H54 (cell line): ENCODE data around the gene FHAD1.
A peak's percentile ranks its signal among the peaks of the same experiment; 100 is the strongest.

Source experiments
- DNase-seq: peaks from one replicate; pipeline ENCODE4 v3.0.0; 2011; ENCODE audit warnings: low spot score, mixed read lengths; ENCODE audit not compliant: insufficient read length
- FAIRE-seq: peaks from 3 replicates; lab custom pipeline; 2011; peaks lifted over from hg19 to GRCh38; lab: Jason Lieb, UNC
- POLR2A ChIP-seq: IDR thresholded peaks from 2 replicates; pipeline ENCODE4 v1.6.1; 2011; ENCODE audit warnings: low read depth, mild to moderate bottlenecking, low read length

Gene FHAD1

GRCh38 chr1:15246960-15247614 is at the start of gene FHAD1:
Gene FHAD1, plus strand, starts transcription at chr1:15247223. Its CDS starts 4,562 bp downstream, at chr1:15251785.
- no peak for TF ChIP-seq POLR2A
- FAIRE-seq (no peak), DNase-seq (peak; percentile 41)

- DNase-seq = no peak
- TF ChIP-seq POLR2A = no peak
- no peak for FAIRE-seq
Measured at GRCh38 chr1:15197591-15198447, 49.2 kb upstream of the FHAD1 start.

- FAIRE-seq = no peak
- DNase-seq = no peak
- no peak for TF ChIP-seq POLR2A
Measured at GRCh38 chr1:15198684-15199083, 48.3 kb upstream of the FHAD1 start.

- no peak for DNase-seq
- no peak for TF ChIP-seq POLR2A
- FAIRE-seq = no peak
Measured at GRCh38 chr1:15201221-15201620, 45.8 kb upstream of the FHAD1 start.

- TF ChIP-seq POLR2A = no peak
- FAIRE-seq (no peak), DNase-seq (no peak)
Measured at GRCh38 chr1:15201849-15202551, 45.0 kb upstream of the FHAD1 start.

DNA sequence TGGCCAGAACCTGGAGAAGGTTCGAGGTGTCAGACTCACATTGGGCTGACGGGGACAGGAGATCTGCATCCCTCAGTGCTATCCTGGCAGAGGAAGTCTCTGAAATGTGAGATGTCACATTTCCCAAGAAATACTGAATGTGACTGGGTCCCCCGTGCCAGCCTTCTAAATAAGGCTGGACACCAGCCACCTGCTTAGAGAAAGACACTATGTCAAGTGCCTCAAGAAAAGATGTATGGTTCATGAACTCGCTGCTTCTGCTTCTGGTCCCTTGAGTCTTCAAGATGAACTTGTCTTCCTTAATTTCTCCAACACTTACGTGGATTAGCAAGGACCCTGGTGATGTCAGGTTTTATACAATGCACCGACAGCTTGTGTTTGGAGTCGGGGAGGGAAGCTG is 42.1 kb upstream of the FHAD1 start:
- no peak for TF ChIP-seq POLR2A
- no peak for DNase-seq
- no peak for FAIRE-seq

DNA sequence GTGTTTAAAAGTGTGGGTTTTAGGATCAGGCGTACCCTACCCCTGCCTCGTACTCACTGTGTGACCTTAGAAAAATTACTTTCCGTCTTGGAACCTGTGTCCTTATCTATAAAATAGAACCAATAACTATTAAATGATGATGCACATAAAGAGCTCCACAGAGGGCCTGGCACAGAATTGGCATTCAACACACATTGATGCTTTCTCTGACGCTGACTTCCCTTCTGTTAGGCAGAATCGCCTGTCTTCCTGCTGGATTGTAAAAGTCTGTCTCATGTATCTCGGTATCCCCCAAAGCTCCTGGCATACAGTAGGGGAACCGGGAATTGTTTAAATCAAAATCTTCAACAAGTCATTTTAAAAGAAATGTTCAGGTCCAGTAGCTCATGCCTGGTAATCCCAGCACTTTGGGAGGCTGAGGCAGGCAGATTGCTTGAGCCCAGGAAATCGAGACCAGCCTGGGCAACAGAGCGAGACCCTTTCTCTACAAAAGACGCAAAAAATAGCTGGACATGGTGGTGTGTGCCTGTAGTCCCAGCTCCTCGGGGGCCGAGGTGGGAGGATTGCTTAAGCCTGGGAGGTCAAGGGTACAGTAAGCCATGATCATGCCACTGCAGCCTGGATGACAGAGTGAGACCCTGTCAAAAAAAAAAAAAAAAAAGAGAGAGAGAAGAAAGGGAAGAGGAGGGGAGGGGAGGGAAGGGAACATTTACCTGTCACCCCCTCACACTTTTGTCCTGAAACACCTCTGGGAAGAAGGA is 41.3 kb upstream of the FHAD1 start:
- no peak for TF ChIP-seq POLR2A
- FAIRE-seq (no peak), DNase-seq (no peak)

DNA sequence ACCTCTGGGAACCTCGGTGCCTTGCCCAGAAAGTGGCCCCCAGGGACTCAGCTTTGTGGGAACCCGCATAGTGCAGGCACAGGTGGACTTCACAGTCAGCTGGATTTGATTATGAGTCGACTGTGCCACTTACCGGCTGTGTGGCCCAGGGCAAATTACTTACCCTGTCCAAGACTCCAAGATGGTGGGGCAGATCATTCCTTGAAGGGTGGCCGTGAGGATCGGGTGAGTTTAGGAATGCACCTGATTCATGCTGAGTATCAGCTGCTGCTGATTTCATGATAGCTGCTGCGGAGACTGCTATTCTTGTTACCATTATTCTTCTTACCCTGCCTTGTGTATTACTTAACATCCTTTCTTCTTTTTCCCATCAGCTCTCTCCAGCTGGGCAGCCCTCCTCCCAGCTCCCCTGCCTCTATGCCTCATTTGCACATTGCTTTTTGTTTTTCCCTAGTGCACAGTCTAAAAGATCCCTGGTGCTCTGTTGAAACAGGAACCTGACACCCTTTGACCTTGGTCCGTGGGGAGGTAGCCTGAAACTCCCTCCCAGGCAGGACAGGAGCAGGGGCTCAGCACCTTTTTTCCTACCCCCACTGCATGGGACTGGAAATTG is 40.5 kb upstream of the FHAD1 start:
- TF ChIP-seq POLR2A = no peak
- FAIRE-seq (peak; percentile 23), DNase-seq (no peak)

- no peak for FAIRE-seq
- no peak for TF ChIP-seq POLR2A
- DNase-seq = no peak
Measured at GRCh38 chr1:15207031-15207828, 39.8 kb upstream of the FHAD1 start.

GRCh38 chr1:15207829-15208429 is 39.1 kb upstream of the FHAD1 start:
- no peak for TF ChIP-seq POLR2A
- DNase-seq (no peak), FAIRE-seq (no peak)

DNA sequence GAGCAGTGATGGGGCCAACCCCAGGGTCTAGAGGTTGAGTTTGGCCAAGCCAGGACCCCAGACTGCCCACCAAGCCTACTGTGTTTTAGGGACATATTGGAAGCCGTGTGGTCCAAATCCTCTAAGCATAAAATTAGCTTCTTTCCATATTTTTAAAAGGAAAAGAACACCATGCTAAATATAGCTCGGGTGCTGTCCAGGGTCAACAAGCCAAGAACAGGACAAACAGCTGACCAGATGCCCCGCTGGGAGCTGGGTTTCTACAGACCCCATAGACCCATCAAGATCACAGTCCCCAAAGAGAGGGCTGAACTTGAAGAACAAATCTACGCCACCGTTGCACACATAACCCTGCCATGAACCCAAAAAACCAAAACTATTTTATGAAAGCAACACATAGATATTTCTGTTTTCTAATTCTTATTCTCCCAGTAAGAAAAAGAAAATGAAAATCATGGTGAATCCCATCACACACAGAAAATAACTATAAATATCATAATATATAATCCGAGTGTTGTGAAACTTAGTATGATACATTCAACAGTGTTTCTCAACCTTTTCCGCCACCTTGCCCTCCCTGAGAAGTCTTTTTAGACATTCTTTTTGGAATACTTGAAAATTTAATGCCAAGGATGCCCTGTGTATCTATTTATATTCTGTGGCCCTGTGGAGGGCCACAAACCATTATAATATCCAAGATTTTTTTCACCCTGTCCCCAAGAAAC is 36.2 kb upstream of the FHAD1 start:
- DNase-seq (no peak), FAIRE-seq (no peak)
- TF ChIP-seq POLR2A = no peak

- DNase-seq (no peak), FAIRE-seq (no peak)
- no peak for TF ChIP-seq POLR2A
Measured at GRCh38 chr1:15211424-15211823, 35.6 kb upstream of the FHAD1 start.
